Muscle of leg (tissue), 11 donors: ENCODE measurements around the gene C2orf92. TPM values are rescaled to one million over a fixed set of nuclear protein-coding genes. Genes with fewer than 3 reads are reported as not detected.
A peak's percentile ranks its signal among the peaks of the same experiment; 100 is the strongest.

Experiments used
- DNase-seq: peaks from one replicate; pipeline ENCODE4 v3.0.0; 2013
- H3K27ac ChIP-seq: one replicate; pipeline ENCODE4 v1.5.1; 2013; ENCODE audit warnings: mild to moderate bottlenecking, low read length, control low read depth
- H3K27me3 ChIP-seq: one replicate; pipeline ENCODE4 v1.6.1; 2013; ENCODE audit warnings: low read length; ENCODE audit not compliant: control insufficient read depth, insufficient read depth
- H3K36me3 ChIP-seq: one replicate; pipeline ENCODE4 v1.6.1; 2013; ENCODE audit warnings: low read length; ENCODE audit not compliant: control insufficient read depth, insufficient read depth
- H3K4me1 ChIP-seq: one replicate; pipeline ENCODE4 v1.6.1; 2013; ENCODE audit warnings: low read length; ENCODE audit not compliant: control insufficient read depth, insufficient read depth
- H3K4me3 ChIP-seq: one replicate; pipeline ENCODE4 v1.5.1; 2013; ENCODE audit warnings: low read length, control low read depth
- H3K9me3 ChIP-seq: replicated peaks from 2 replicates; pipeline ENCODE4 v1.6.1; 2013; ENCODE audit warnings: low read depth, low read length; ENCODE audit not compliant: control insufficient read depth
- WGBS: methylation state at CpG from one replicate; pipeline ENCODE4 v1.1.5; 2013; ENCODE audit warnings: missing lambda C conversion rate; ENCODE audit not compliant: insufficient coverage; 5-methylcytosine and 5-hydroxymethylcytosine counted together
- polyA plus RNA-seq, 8 donors: library from polyadenylated mRNA; unstranded; fragments of 120-200 nt; gene quantifications; one replicate each; pipeline versions ENCODE4 v1.2.1 to v1.2.3, GENCODE V29; 2013; ENCODE audit warnings: inconsistent platforms in 1 of 8, low replicate concordance in 1 of 8; ENCODE audit not compliant: insufficient read length in 8 of 8, insufficient read depth in 1 of 8
- total RNA-seq: library from RNA; stranded (reverse); fragments of 120-200 nt; gene quantifications from one replicate; pipeline ENCODE4 v1.2.4, GENCODE V29; 2013

C2orf92 gene
- total and polyA plus RNA-seq, 9 donors = 4.6 to 21.1 (median 12.0) TPM

GRCh38 chr2:97727296-97727695 lies 57.8 kb downstream of the C2orf92 start:
- Histone ChIP-seq H3K9me3 (peaks cover 6% of the 10 kb centered on the region), H3K4me1 (peaks cover 51% of the 10 kb centered on the region), H3K4me3 (no peak overlapping the region), H3K36me3 (no peaks in the 10 kb centered on the region), H3K27me3 (no peaks in the 10 kb centered on the region), H3K27ac (peak overlapping the region; percentile 83)
- whole genome bisulfite sequencing = 68% methylated on average over 3 of the region's 7 CpGs
- DNase-seq = no peak

GRCh38 chr2:97728091-97728731 lies 58.7 kb downstream of the C2orf92 start:
- Histone ChIP-seq H3K4me1 (peaks cover 51% of the 10 kb centered on the region), H3K4me3 (no peak overlapping the region), H3K27ac (peak overlapping the region; percentile 86), H3K27me3 (no peaks in the 10 kb centered on the region), H3K9me3 (peaks cover 6% of the 10 kb centered on the region), H3K36me3 (no peaks in the 10 kb centered on the region)
- 67% methylated on average over 10 of the region's 12 CpGs for WGBS
- peak; percentile 91 for DNase-seq

- no peak overlapping the region for H3K4me3 ChIP-seq
- peaks cover 43% of the 10 kb centered on the region for H3K4me1 ChIP-seq
- no CpG with 5 or more reads among the region's 1 CpG for WGBS
Measured at GRCh38 chr2:97730245-97730644, 60.7 kb downstream of the C2orf92 start.

GRCh38 chr2:97731274-97732020 lies 61.9 kb downstream of the C2orf92 start:
- H3K36me3 ChIP-seq = no peaks in the 10 kb centered on the region
- 76% methylated on average over 8 of the region's 12 CpGs for WGBS
- H3K27ac ChIP-seq = no peak overlapping the region

More at GRCh38 chr2:97730245-97730644, 60.7 kb downstream of the C2orf92 start:
- Histone ChIP-seq H3K27ac (no peak overlapping the region), H3K9me3 (peaks cover 6% of the 10 kb centered on the region), H3K36me3 (no peaks in the 10 kb centered on the region), H3K27me3 (no peaks in the 10 kb centered on the region)
- no peak for DNase-seq

GRCh38 chr2:97732436-97733340 lies 63.2 kb downstream of the C2orf92 start:
- H3K36me3 ChIP-seq = no peaks in the 10 kb centered on the region
- H3K4me1 ChIP-seq = peaks cover 26% of the 10 kb centered on the region
- no peak for DNase-seq
- H3K9me3 ChIP-seq = peaks cover 6% of the 10 kb centered on the region
- no peak overlapping the region for H3K4me3 ChIP-seq
- WGBS = 86% methylated on average over 20 of the region's 28 CpGs
- no peaks in the 10 kb centered on the region for H3K27me3 ChIP-seq
- no peak overlapping the region for H3K27ac ChIP-seq

More at GRCh38 chr2:97731274-97732020, 61.9 kb downstream of the C2orf92 start:
- H3K27me3 ChIP-seq = no peaks in the 10 kb centered on the region
- H3K4me1 ChIP-seq = peaks cover 33% of the 10 kb centered on the region
- H3K9me3 ChIP-seq = peaks cover 6% of the 10 kb centered on the region
- no peak for DNase-seq
- H3K4me3 ChIP-seq = no peak overlapping the region

GRCh38 chr2:97733341-97734035 lies 64.0 kb downstream of the C2orf92 start:
- H3K4me3 ChIP-seq = no peak overlapping the region
- no peaks in the 10 kb centered on the region for H3K27me3 ChIP-seq
- no peaks in the 10 kb centered on the region for H3K36me3 ChIP-seq
- no peak overlapping the region for H3K27ac ChIP-seq
- no peak for DNase-seq
- peaks cover 20% of the 10 kb centered on the region for H3K4me1 ChIP-seq
- H3K9me3 ChIP-seq = peaks cover 6% of the 10 kb centered on the region
- WGBS = 85% methylated on average over 20 of the region's 20 CpGs

- Histone ChIP-seq H3K4me1 (peaks cover 16% of the 10 kb centered on the region), H3K27ac (no peak overlapping the region), H3K27me3 (no peaks in the 10 kb centered on the region), H3K36me3 (no peaks in the 10 kb centered on the region), H3K9me3 (peaks cover 6% of the 10 kb centered on the region), H3K4me3 (no peak overlapping the region)
- no peak for DNase-seq
- WGBS = 85% methylated on average over 36 of the region's 44 CpGs
Measured at GRCh38 chr2:97734061-97735051, 64.8 kb downstream of the C2orf92 start.

- Histone ChIP-seq H3K4me3 (no peak overlapping the region), H3K36me3 (no peaks in the 10 kb centered on the region), H3K27ac (no peak overlapping the region), H3K4me1 (peaks cover 16% of the 10 kb centered on the region), H3K27me3 (no peaks in the 10 kb centered on the region), H3K9me3 (peaks cover 4% of the 10 kb centered on the region)
- no peak for DNase-seq
- WGBS = 91% methylated on average over 27 of the region's 29 CpGs
Measured at GRCh38 chr2:97735161-97735561, 65.6 kb downstream of the C2orf92 start.

- 91% methylated on average over 2 of the region's 4 CpGs for WGBS
Measured at GRCh38 chr2:97736185-97736584, 66.7 kb downstream of the C2orf92 start.

More at GRCh38 chr2:97736185-97736584, 66.7 kb downstream of the C2orf92 start:
- Histone ChIP-seq H3K4me1 (peaks cover 21% of the 10 kb centered on the region), H3K4me3 (no peak overlapping the region), H3K36me3 (no peaks in the 10 kb centered on the region), H3K9me3 (no peaks in the 10 kb centered on the region), H3K27ac (no peak overlapping the region), H3K27me3 (no peaks in the 10 kb centered on the region)
- no peak for DNase-seq
